Right lobe of liver (tissue), 4 donors: ENCODE measurements around the gene DUSP28.

Experiments
- POLR2A ChIP-seq: fragments of 450-650 bp; IDR thresholded peaks from one replicate; pipeline ENCODE4 v1.6.1; 2017; ENCODE audit warnings: antibody characterized with exemption, mild to moderate bottlenecking
- TF ChIP-seq, protein P1 (sequence below), 4 donors: fragments of 200-600 bp in 3 of 4; fragments of 450-650 bp in 1 of 4; IDR thresholded peaks; one replicate each; pipeline versions ENCODE4 v1.5.1 to v1.8.0; 2016 to 2022; ENCODE audit warnings: antibody characterized with exemption in 4 of 4, mild to moderate bottlenecking in 2 of 4
- donor health status: DM: no; HTN: no; CAD: no.
- donor health status: DM: no; HTN: no; CAD: no.
- donor health status: DM: no; HTN: yes; CAD: no.

DNA sequence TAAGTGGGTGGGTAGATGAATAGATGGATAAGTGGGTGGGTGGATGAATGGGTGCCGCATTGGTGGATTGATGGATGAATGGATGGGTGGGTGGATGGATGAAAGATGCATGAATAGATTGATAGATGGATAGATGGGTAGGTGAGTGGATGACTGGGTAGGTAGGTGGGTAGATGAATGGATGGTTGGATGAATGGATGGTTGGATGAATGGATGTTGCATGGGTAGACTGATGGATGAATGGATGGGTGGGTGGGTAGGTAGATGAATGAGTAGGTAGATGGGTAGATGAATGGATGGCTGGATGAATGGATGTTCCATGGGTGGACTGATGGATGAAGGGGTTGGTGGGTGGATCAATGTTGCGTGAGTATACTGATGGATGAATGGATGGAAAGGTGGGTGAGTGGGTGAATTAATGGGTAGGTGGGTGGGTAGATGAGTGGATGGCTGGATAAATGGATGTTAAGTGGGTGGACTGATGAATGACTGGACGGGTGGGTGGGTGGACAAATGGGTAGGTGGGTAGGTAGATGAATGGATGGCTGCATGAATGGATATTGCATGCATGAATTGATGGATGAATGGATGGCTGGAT, 32.9 kb upstream of the DUSP28 start:
- TF ChIP-seq, protein P1, sequence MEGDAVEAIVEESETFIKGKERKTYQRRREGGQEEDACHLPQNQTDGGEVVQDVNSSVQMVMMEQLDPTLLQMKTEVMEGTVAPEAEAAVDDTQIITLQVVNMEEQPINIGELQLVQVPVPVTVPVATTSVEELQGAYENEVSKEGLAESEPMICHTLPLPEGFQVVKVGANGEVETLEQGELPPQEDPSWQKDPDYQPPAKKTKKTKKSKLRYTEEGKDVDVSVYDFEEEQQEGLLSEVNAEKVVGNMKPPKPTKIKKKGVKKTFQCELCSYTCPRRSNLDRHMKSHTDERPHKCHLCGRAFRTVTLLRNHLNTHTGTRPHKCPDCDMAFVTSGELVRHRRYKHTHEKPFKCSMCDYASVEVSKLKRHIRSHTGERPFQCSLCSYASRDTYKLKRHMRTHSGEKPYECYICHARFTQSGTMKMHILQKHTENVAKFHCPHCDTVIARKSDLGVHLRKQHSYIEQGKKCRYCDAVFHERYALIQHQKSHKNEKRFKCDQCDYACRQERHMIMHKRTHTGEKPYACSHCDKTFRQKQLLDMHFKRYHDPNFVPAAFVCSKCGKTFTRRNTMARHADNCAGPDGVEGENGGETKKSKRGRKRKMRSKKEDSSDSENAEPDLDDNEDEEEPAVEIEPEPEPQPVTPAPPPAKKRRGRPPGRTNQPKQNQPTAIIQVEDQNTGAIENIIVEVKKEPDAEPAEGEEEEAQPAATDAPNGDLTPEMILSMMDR (IDR thresholded peaks at IDR 0.05) = no peak
- TF ChIP-seq POLR2A = no peak
